Measurements from ENCODE around the gene PEX5L.

DNA sequence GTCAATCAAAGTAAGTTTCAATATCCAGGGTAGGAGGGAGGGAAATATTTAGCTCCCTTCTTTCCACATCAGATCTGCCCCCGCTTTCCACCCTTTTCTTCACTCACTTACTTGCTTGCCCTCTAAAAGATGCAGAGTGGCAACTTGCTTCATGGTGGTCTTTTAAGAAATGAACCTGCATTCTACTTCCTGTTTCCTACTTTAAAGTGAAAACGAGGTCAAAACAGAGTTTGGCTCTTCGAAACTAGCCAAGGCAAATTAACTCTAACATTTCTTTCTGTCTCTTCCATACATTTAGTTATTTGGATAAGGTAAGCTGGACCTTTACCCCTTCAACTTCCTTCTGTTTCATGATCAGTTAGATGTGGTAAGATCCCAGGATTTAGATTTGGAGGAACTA lies 34.2 kb upstream of the PEX5L start:
- TF ChIP-seq, protein P1, sequence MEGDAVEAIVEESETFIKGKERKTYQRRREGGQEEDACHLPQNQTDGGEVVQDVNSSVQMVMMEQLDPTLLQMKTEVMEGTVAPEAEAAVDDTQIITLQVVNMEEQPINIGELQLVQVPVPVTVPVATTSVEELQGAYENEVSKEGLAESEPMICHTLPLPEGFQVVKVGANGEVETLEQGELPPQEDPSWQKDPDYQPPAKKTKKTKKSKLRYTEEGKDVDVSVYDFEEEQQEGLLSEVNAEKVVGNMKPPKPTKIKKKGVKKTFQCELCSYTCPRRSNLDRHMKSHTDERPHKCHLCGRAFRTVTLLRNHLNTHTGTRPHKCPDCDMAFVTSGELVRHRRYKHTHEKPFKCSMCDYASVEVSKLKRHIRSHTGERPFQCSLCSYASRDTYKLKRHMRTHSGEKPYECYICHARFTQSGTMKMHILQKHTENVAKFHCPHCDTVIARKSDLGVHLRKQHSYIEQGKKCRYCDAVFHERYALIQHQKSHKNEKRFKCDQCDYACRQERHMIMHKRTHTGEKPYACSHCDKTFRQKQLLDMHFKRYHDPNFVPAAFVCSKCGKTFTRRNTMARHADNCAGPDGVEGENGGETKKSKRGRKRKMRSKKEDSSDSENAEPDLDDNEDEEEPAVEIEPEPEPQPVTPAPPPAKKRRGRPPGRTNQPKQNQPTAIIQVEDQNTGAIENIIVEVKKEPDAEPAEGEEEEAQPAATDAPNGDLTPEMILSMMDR (IDR thresholded peaks at IDR 0.05) = no peak
- TF ChIP-seq POLR2A (IDR thresholded peaks at IDR 0.05) = no peak
